Aorta (tissue), 5 donors: Measurements from ENCODE around the gene PPP1R7. TPM values are rescaled to one million over a fixed set of nuclear protein-coding genes. Genes with fewer than 3 reads are reported as not detected.
A peak's percentile ranks its signal among the peaks of the same experiment; 100 is the strongest.

Source experiments
- ATAC-seq: fragments of 200-7000 bp; cut with Tn5 transposase; one replicate; pipeline ENCODE4 v1.9.1; 2022; ENCODE audit warnings: moderate library complexity; ENCODE audit not compliant: low FRiP score
- DNase-seq, 2 donors: peaks; one replicate each; pipeline ENCODE4 v3.0.0-alpha.2; 2020
- H3K27ac ChIP-seq, 2 donors: one replicate each; pipeline ENCODE4 v1.5.1; 2013; ENCODE audit warnings: low read length in 2 of 2, mild to moderate bottlenecking in 2 of 2, moderate library complexity in 2 of 2, control low read depth in 1 of 2, inconsistent platforms in 1 of 2, low read depth in 1 of 2
- H3K27me3 ChIP-seq, 2 donors: one replicate each; pipeline ENCODE4 v1.6.1; 2013; ENCODE audit warnings: control low read depth in 1 of 2, low read length in 1 of 2, mild to moderate bottlenecking in 1 of 2, moderate library complexity in 1 of 2; ENCODE audit not compliant: insufficient read depth in 2 of 2, control insufficient read depth in 1 of 2
- H3K36me3 ChIP-seq, 2 donors: one replicate each; pipeline ENCODE4 v1.6.1; 2013; ENCODE audit warnings: control low read depth in 1 of 2, low read length in 1 of 2, mild to moderate bottlenecking in 1 of 2; ENCODE audit not compliant: insufficient read depth in 2 of 2, control insufficient read depth in 1 of 2
- H3K4me1 ChIP-seq, 2 donors: one replicate each; pipeline ENCODE4 v1.6.1; 2013; ENCODE audit warnings: low read length in 2 of 2, control low read depth in 1 of 2, mild to moderate bottlenecking in 1 of 2, moderate library complexity in 1 of 2; ENCODE audit not compliant: insufficient read depth in 2 of 2, control insufficient read depth in 1 of 2
- H3K4me3 ChIP-seq, 2 donors: one replicate each; pipeline ENCODE4 v1.5.1; 2013; ENCODE audit warnings: low read length in 2 of 2, control low read depth in 1 of 2, mild to moderate bottlenecking in 1 of 2
- H3K9me3 ChIP-seq: one replicate; pipeline ENCODE4 v1.6.1; 2013; ENCODE audit warnings: mild to moderate bottlenecking, low read length; ENCODE audit not compliant: control insufficient read depth
- WGBS, 2 donors: extraction: QIAGEN DNeasy Blood & Tissue Kit; methylation state at CpG; one replicate each; pipeline ENCODE4 v1.1.7; 2013; 5-methylcytosine and 5-hydroxymethylcytosine counted together
- intact Hi-C, 2 donors: fragments of 100-400 bp; cut with DNase I; formaldehyde crosslinking; loops; one replicate each; pipeline versions ENCODE4 v1.14.2 to v1.15.0; 2022
- polyA plus RNA-seq, 2 donors: library from polyadenylated mRNA; stranded (reverse); fragments of 200-250 nt; gene quantifications; one replicate each; pipeline ENCODE4 v1.2.3, GENCODE V29; 2013
- total RNA-seq, 2 donors: library from RNA; stranded (reverse); fragmentation: NEBNext Ultra II Directional; extraction: Animal tissue kit (Norgen Biotek cat#: 25700); gene quantifications; one replicate each; pipeline ENCODE4 v1.2.1, GENCODE V29; 2021
- donor health status: healthy with polysubstance abuse.
- donor health status: Bipolar disorder and iron deficiency.
- donor health status: DM: no; HTN: no; CAD: no.
- donor health status: DM: no; HTN: no; CAD: no.
- donor health status: DM: yes; HTN: yes; CAD: no.

PPP1R7 gene
- total and polyA plus RNA-seq, 4 donors = 41.1 to 83.4 (median 60.1) TPM

DNA sequence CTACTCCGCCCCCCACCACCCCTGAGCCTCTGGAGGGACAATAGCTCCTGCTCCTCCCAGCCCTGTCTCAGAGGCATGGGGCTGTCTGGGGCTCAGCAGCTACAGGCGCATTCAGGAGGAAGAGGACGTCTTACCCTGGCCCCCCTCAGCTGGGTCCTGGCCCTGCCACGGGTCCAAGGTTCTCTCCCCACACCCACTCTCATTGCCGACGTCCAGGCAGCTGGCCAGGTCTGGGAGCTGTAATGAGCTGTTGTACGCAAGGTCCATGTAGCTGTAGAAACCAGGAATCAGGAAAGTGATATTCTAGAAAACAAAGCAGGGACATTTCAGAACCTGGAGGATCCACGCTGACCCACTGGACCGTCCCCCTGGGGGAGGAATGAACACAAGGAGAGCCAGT is 14.5 kb upstream of the PPP1R7 start:
- Histone ChIP-seq H3K4me3 (no peak overlapping the region), H3K4me1 (no peaks in the 10 kb centered on the region), H3K27me3 (no peaks in the 10 kb centered on the region), H3K9me3 (no peaks in the 10 kb centered on the region), H3K36me3 (no peaks in the 10 kb centered on the region), H3K27ac (no peak overlapping the region)
- WGBS, 2 donors = 78 to 82% methylated on average over 9 of the region's 9 CpGs
- intact Hi-C loops = no loop called here
- ATAC-seq (no peak), DNase-seq (peak in 1 of 2 donors; percentile 49)

DNA sequence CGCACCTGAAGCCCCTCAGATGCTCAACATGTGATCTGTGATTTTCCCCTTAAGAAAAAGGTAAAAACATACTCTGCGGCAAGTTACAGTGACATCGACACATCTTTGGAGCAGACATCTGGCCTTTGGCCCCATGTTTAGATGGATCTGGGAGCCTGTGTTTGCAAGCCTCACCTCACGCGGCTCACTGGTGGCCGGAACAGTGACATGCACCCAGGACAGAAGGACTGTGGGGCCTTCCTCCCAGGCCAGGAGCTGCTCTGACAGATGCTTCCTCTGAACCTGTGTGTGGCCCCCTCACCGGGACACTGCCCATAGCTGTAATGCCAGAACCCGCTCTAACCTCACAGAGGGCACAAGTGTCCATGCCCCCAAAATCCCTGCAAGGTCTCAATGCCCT is 14.1 kb upstream of the PPP1R7 start:
- peak in 1 of 2 donors; percentile 39 for DNase-seq
- intact Hi-C loops = no loop called here
- ATAC-seq = no peak
- no peaks in the 10 kb centered on the region for H3K36me3 ChIP-seq
- H3K27me3 ChIP-seq = no peaks in the 10 kb centered on the region
- no peaks in the 10 kb centered on the region for H3K9me3 ChIP-seq
- no peak overlapping the region for H3K27ac ChIP-seq
- WGBS, 2 donors = 96% methylated on average over 8 of the region's 8 CpGs
- no peak overlapping the region for H3K4me3 ChIP-seq
- H3K4me1 ChIP-seq = no peaks in the 10 kb centered on the region

DNA sequence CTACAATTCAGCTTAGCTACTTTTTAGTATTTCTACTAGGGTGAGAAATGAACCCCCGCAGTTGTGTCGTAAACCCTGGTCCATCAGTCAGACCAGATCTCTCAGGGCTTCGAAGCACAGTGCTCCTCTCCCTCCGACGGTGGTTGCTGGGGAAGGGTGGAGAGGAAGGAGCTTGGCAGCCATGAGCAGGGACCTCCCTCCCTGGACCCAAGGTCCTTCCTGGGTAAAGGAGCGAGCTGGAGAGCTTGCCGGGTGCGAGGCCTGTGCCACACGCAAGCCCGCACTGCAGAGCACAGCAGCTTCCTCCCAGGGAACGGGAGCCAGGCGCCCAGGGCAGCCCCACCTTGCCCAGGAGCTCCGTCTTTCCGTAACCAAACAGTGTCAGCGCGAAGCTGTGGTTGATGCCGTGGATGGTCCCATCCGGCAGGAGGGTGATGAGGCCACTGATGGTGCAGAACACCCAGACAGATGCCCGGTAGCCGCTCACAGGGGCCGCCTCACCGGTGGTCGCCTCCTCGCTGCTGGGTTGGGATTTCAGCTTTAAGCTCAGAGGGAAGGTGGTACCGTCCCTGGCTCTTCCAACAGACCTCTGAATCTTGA is 13.5 kb upstream of the PPP1R7 start:
- no peaks in the 10 kb centered on the region for H3K27me3 ChIP-seq
- ATAC-seq (no peak), DNase-seq (peak in 1 of 2 donors; percentile 40)
- no peaks in the 10 kb centered on the region for H3K9me3 ChIP-seq
- H3K4me3 ChIP-seq = no peak overlapping the region
- intact Hi-C loops = no loop called here
- WGBS, 2 donors = 96 to 97% methylated on average over 25 of the region's 25 CpGs
- no peak overlapping the region for H3K27ac ChIP-seq
- H3K4me1 ChIP-seq = no peaks in the 10 kb centered on the region
- H3K36me3 ChIP-seq = no peaks in the 10 kb centered on the region

DNA sequence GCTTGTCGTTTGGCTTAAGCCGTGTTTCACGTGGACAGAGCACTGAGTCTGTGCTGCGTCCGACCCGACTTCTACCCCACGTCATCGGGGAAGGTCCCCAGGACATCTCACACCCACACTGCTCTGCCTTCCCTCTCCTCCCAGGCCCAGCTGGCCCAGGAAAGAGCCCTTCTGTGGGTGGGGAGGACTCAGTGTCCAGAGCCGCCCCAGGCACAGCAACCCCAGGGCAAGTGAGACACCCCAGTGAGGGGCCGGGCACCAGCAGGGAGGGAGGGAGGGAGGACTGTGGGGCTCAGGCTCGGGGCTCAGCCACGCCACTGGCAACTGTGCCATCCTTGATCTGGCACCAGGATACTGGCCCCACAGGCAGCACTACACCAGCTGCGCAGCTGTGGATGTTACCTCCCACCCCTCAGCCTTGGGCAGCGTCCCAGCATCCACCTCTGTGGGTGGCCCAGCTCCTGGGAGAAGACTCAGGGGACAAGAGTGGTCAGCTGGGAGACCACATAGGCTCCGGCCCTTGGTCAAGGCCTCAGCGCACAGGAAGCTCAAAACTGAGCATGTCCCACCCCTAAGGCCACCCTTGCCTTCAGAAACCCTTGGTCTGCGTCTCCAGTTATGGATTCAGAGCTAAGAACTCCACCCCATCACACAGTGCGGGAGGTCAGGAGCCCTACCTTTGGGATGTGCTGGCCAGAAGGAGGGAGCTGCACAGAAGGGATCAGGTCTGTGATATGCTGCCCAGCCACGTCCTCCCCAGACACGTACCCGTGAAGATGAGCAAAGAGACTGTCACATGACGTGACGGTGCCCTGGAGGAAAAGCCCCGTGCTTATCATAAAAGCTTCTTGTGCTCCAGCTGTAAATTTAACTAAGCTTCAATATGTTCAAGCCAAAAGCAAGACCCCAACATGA is 12.7 kb upstream of the PPP1R7 start:
- Histone ChIP-seq H3K27me3 (no peaks in the 10 kb centered on the region), H3K9me3 (no peaks in the 10 kb centered on the region), H3K4me1 (no peaks in the 10 kb centered on the region), H3K4me3 (no peak overlapping the region), H3K36me3 (no peaks in the 10 kb centered on the region), H3K27ac (no peak overlapping the region)
- DNase-seq = peak in 1 of 2 donors; percentile 64
- ATAC-seq = no peak
- intact Hi-C loops = no loop called here
- WGBS, 2 donors = 90 to 92% methylated on average over 24 of the region's 24 CpGs

DNA sequence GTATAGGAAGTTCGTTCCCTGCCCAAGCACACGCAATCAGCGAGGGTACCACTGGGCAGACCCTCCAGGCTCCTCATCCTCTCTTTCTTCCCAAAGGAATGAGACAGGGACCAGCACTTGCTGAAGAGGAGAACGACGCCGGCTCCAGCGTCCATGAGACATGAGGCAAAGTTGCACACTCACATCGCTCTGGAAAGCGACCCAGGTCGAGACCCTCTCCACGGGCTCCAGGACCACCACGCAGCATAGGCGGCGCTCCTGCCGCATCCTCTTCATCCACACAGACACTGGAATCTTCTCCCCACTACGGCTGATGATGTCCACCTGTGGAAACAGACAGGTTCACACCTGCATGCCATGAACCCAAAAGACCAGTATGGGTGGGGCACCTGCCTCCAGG is 11.8 kb upstream of the PPP1R7 start:
- DNase-seq = peak in 1 of 2 donors; percentile 42
- H3K4me1 ChIP-seq = no peaks in the 10 kb centered on the region
- 95 to 96% methylated on average over 16 of the region's 16 CpGs for whole genome bisulfite sequencing, 2 donors
- no peak overlapping the region for H3K4me3 ChIP-seq
- no peak for ATAC-seq
- H3K27me3 ChIP-seq = no peaks in the 10 kb centered on the region
- no peak overlapping the region for H3K27ac ChIP-seq
- no peaks in the 10 kb centered on the region for H3K36me3 ChIP-seq
- no peaks in the 10 kb centered on the region for H3K9me3 ChIP-seq
- intact Hi-C loops = no loop called here

DNA sequence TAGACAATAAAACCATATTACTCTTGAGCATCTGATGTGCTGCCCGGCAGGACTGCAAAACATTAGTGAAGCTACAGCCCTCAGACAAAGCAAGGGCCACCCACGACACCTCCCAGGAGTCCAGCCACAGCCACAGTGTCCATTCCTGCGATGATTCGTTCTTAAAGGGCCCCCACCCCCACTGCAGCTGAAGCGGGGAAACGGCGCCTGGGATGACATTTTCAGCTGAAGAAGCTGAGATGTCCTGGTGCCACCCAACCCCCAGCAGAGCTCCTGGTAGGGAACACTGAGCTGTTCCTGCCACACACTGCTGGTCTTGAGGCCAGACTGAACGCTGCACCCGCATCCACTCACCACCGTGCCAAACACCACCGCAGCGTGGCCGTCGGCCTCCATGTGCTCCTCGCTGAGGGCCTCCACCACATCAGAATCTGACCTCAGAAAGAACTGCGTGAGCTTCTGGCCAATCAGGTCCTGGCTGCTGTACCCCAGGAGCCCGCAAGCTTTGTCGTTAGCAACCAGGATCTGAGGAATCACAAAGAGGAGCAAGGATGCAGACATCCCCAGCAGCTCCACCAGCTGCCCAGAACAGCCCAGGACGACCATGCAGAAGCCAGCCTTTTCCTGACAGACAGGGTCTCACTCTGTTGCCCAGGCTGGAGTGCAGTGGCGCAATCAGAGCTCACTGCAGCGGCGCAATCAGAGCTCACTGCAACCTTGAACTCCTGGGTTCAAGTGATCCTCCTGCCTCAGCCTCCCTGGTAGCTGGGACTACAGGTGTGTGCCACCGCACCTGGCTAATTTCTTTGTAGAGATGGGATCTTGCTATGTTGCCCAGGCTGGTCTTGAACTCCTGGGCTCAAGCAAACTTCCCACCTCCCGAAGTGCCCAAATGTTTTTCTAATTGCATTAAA is 10.5 kb upstream of the PPP1R7 start:
- DNase-seq (peak in 1 of 2 donors; percentile 55), ATAC-seq (no peak)
- Histone ChIP-seq H3K4me3 (no peak overlapping the region), H3K27ac (no peak overlapping the region), H3K27me3 (no peaks in the 10 kb centered on the region), H3K9me3 (no peaks in the 10 kb centered on the region), H3K4me1 (no peaks in the 10 kb centered on the region), H3K36me3 (no peaks in the 10 kb centered on the region)
- 94 to 95% methylated on average over 24 of the region's 24 CpGs for WGBS, 2 donors
- intact Hi-C loops = no loop called here

DNA sequence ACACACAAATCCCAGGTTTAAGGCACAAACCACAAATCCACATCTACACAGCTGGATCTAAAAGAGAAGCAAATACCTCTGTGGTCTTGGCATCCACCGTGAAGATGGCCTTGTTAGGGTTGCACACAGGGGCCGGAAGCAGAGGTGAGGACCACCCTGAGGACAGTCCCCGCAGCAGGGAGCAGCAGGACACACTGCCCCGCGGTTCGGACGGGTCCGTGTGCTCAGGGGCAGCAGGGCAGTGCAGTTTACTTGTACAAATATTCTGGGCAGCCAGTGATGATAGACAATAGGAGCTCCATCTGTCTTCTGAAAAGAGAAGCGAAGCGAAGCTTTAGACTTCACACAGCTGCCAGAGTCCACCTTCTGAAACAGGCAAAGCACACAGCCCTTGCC is 9.8 kb upstream of the PPP1R7 start:
- Histone ChIP-seq H3K4me1 (no peaks in the 10 kb centered on the region), H3K4me3 (no peak overlapping the region), H3K36me3 (no peaks in the 10 kb centered on the region), H3K27me3 (no peaks in the 10 kb centered on the region), H3K27ac (no peak overlapping the region), H3K9me3 (no peaks in the 10 kb centered on the region)
- 94% methylated on average over 10 of the region's 10 CpGs for WGBS, 2 donors
- intact Hi-C loops = no loop called here
- ATAC-seq (no peak), DNase-seq (peak in 1 of 2 donors; percentile 30)

DNA sequence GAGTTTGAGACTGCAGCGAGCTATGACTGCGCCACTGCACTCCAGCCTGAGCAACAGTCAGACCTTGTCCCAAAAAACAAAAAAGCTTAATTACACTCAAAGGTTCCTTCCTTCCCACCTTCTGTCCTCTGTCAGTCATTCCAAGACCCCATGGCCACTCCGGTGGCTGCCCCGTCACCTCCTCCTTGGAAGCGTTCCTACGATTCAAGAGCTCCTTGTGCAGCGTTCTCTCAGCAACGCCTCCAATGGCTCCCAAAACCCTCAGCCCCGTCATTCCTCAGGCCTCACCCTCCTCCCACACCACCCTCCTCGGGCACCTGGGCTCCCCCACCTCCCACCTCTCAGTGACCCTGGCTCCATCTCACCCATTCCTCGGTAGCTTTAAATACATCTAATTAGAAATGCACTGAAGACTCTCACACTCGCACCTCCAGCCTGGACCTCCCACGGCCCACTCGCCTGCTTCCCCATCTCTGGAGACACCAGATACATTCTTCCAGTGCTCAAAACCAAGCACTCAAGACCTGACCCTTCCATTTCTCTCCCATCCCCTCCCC is 9.0 kb upstream of the PPP1R7 start:
- Histone ChIP-seq H3K27me3 (no peaks in the 10 kb centered on the region), H3K9me3 (no peaks in the 10 kb centered on the region), H3K4me1 (no peaks in the 10 kb centered on the region), H3K4me3 (no peak overlapping the region), H3K27ac (no peak overlapping the region), H3K36me3 (no peaks in the 10 kb centered on the region)
- WGBS, 2 donors = 95 to 96% methylated on average over 14 of the region's 14 CpGs
- ATAC-seq (no peak), DNase-seq (peak in 1 of 2 donors; percentile 45)
- intact Hi-C loops = no loop called here
